Fibroblast of the aortic adventitia (primary cell): ENCODE data around the gene LHFPL5. TPM values are rescaled to one million over a fixed set of nuclear protein-coding genes. Genes with fewer than 3 reads are reported as not detected.
A peak's percentile ranks its signal among the peaks of the same experiment; 100 is the strongest.

ENCODE experiments used
- DNase-seq: peaks from one replicate; pipeline ENCODE4 v3.0.0-alpha.2; 2010; ENCODE audit warnings: low read depth
- H3K4me3 ChIP-seq: 2 replicates; pipeline ENCODE4 v1.5.1; 2011; ENCODE audit warnings: low read depth, mild to moderate bottlenecking, control low read depth, low read length, moderate library complexity
- total RNA-seq: library from RNA; depleted of rRNA; stranded (reverse); fragments of >200 nt; gene quantifications from 2 replicates; pipeline ENCODE4 v1.2.3, GENCODE V29; 2012; ENCODE audit warnings: low replicate concordance
- TF ChIP-seq, protein P1 (sequence below): IDR thresholded peaks from 2 replicates; pipeline ENCODE4 v1.5.1; 2011; ENCODE audit warnings: mild to moderate bottlenecking, low read length, control low read depth, inconsistent platforms; ENCODE audit not compliant: insufficient read depth

LHFPL5 gene
- total RNA-seq, 1 donor: not detected

DNA sequence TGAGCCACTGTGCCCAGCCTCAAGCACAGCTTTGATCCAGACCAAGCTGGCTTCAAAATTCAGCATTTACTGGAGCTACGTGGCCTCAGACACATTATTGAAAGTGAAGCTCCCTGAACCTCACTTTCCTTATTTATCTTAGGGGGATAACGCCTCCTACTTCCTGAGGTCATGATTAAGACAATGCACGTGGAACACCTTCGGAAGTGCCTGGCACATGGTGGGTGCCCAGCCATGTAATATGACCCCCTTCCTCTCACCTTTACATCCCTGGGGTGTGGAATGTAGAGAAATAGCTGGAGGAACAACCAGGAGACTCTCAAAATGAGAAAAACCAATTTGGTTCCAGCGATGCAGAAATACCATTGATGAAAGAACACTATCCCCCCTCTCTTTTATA, 6.4 kb upstream of the LHFPL5 start:
- TF ChIP-seq, protein P1, sequence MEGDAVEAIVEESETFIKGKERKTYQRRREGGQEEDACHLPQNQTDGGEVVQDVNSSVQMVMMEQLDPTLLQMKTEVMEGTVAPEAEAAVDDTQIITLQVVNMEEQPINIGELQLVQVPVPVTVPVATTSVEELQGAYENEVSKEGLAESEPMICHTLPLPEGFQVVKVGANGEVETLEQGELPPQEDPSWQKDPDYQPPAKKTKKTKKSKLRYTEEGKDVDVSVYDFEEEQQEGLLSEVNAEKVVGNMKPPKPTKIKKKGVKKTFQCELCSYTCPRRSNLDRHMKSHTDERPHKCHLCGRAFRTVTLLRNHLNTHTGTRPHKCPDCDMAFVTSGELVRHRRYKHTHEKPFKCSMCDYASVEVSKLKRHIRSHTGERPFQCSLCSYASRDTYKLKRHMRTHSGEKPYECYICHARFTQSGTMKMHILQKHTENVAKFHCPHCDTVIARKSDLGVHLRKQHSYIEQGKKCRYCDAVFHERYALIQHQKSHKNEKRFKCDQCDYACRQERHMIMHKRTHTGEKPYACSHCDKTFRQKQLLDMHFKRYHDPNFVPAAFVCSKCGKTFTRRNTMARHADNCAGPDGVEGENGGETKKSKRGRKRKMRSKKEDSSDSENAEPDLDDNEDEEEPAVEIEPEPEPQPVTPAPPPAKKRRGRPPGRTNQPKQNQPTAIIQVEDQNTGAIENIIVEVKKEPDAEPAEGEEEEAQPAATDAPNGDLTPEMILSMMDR: no peak
- H3K4me3 ChIP-seq: no peak overlapping the region
- DNase-seq: no peak

DNA sequence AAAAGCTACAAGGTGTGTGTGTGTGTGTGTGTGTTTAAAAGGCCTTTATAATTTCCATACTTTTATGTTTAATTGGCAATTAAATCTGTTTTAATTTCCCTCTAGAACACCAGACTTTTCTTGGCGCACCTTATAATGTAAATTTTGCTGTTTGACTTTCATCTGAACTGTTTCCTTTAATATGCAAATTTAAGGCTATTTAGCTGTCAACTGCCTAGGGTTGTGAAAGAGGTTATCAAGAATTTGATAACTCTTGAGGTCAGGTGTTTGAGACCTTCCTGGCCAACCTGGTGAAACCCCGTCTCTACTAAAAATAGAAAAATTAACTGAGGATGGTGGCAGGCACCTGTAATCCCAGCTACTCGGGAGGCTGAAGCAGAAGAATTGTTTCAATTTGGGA, 4.0 kb upstream of the LHFPL5 start:
- no peak for DNase-seq
- H3K4me3 ChIP-seq: no peak overlapping the region
- TF ChIP-seq, protein P1: no peak

DNA sequence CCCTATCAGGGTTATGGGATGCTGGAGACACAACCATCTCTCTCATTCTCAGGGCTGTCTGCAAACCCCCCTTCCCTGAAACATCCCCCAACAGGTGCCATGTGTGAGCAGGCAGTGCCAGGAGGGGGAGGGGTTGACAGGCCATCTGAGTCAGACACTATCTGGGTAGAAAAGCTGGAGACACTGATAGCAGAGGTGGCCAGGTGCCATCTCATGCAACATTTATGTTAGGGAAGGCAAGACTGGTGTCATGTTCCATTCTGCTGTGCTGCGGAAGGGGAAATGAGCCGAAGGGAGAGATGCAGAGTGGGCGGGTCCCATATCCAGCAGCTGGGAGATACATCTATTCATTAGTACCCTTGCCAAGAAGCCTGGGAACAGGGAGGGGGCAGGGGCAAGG, 3.5 kb downstream of the LHFPL5 start:
- DNase-seq: peak; percentile 13
- TF ChIP-seq, protein P1: no peak
- H3K4me3 ChIP-seq: no peak overlapping the region

DNA sequence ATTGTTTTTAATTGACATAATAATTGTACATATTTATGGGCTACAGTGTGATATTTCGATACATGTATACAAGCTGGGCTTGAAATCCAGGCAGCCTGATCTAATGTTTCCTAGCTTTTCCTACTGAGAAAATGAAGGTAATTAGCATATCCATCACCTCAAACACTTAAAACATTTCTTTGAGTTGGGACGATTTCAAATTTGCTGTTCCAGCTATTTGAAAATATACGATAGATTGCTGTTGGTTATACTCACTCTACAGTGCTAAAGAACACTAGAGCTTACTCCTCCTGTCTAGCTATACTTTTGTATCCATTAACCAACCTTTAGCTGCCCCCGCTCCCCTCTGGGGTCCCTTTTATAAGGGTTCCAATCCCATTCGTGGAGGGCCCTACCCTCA, 4.7 kb downstream of the LHFPL5 start:
- H3K4me3 ChIP-seq: no peak overlapping the region
- DNase-seq: no peak
- TF ChIP-seq, protein P1: no peak

DNA sequence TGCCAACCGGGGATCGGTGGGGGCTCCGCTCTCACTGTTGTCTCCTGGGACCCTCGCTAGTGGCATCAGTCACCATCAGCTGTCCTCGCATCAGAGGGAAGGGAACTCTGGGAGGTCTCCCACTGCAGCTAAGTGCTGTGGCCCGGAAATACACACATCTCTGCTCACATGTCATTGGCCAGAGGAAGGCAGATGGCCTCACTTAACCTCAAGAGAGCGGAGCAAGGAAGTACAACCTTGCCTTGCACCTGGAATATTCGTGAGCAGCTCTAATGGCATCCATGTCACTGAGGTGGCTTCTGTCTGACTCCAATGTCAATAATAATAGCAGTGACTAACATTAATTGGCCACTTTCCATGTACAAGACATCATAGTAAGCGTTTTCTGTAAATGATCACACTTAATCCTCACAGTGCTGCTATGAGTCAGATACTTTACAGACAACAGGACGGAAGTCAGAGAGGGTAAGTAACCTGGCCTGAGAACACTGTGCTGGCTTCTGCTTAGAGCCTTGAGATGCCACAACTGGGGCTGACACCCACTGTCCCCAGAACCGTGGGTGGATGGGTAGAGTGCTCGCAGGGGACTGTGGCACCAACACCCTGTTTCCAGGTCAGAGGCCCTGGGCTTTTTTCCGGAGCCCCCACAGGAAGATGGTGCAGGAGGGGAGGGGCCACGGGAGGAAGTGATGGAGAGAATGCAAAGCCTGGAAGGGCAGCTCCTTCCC, 6.0 kb downstream of the LHFPL5 start:
- DNase-seq: peak; percentile 24
- no peak overlapping the region for H3K4me3 ChIP-seq
- TF ChIP-seq, protein P1: no peak

DNA sequence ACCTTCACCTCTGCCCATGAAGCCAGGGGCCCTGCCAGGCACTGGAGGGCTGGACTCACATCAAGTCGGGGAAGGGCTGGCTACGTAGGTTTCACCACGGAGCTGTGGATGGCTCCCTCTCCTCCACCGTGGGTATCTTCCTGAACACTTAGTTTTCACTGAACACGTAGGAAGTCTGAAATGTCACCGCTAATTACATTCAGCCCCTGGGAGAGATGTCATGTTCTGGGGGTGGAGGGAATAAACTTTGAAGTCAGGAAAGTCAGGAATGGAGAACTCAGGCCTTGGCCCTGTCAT, 6.5 kb downstream of the LHFPL5 start:
- TF ChIP-seq, protein P1: no peak
- no peak overlapping the region for H3K4me3 ChIP-seq
- no peak for DNase-seq

DNA sequence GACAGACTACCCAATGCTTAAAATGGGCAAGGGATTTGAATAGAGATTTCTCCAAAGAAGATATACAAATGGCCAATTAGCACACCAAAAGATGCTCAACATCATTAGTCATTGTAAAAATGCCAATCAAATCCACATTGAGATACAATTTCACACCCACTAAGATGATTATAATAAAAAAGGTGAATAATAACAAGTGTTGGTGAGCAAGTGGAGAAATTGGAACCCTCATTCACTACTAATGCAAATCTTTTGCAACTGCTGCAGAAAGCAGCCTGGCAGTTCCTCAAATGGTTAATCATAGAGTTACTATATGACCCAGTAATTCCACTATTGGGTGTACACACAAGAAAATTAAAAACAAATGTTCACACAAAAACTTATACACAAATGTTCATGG, 12.4 kb downstream of the LHFPL5 start:
- H3K4me3 ChIP-seq: no peak overlapping the region
- TF ChIP-seq, protein P1: no peak
- DNase-seq: no peak
